ENCODE measurements around the gene METAP1D.

Gene METAP1D

GRCh38 chr2:172098287-172098649 is 98.5 kb downstream of the METAP1D start:
- no peaks in the 10 kb centered on the region for H3K36me3 ChIP-seq (ENCODE audit: control insufficient read depth, insufficient read depth, low read length)
- peaks cover 5% of the 10 kb centered on the region for H3K4me1 ChIP-seq (ENCODE audit: control insufficient read depth, insufficient read depth, low read length)
- no peak overlapping the region for H3K4me3 ChIP-seq (ENCODE audit: low read depth, low read length)
- H3K27me3 ChIP-seq (ENCODE audit: control insufficient read depth, insufficient read depth, low read length), result peaks cover 96% of the 10 kb centered on the region
- H3K9me3 ChIP-seq (ENCODE audit: control insufficient read depth, insufficient read depth, low read length), result no peaks in the 10 kb centered on the region
- H3K9ac ChIP-seq (ENCODE audit: low read depth, low read length), result no peak overlapping the region

- Histone ChIP-seq H3K4me1 (ENCODE audit: control insufficient read depth, insufficient read depth, low read length) (peaks cover 5% of the 10 kb centered on the region), H3K27me3 (ENCODE audit: control insufficient read depth, insufficient read depth, low read length) (peaks cover 96% of the 10 kb centered on the region), H3K9me3 (ENCODE audit: control insufficient read depth, insufficient read depth, low read length) (no peaks in the 10 kb centered on the region), H3K36me3 (ENCODE audit: control insufficient read depth, insufficient read depth, low read length) (no peaks in the 10 kb centered on the region), H3K4me3 (ENCODE audit: low read depth, low read length) (peak overlapping the region; percentile 6), H3K9ac (ENCODE audit: low read depth, low read length) (no peak overlapping the region)
Measured at GRCh38 chr2:172098650-172099471, 99.1 kb downstream of the METAP1D start.

GRCh38 chr2:172099472-172100079 is 99.8 kb downstream of the METAP1D start:
- H3K27me3 ChIP-seq (ENCODE audit: control insufficient read depth, insufficient read depth, low read length), result peaks cover 96% of the 10 kb centered on the region
- peaks cover 5% of the 10 kb centered on the region for H3K4me1 ChIP-seq (ENCODE audit: control insufficient read depth, insufficient read depth, low read length)
- no peak overlapping the region for H3K9ac ChIP-seq (ENCODE audit: low read depth, low read length)
- no peak overlapping the region for H3K4me3 ChIP-seq (ENCODE audit: low read depth, low read length)
- H3K36me3 ChIP-seq (ENCODE audit: control insufficient read depth, insufficient read depth, low read length), result no peaks in the 10 kb centered on the region
- no peaks in the 10 kb centered on the region for H3K9me3 ChIP-seq (ENCODE audit: control insufficient read depth, insufficient read depth, low read length)

GRCh38 chr2:172100080-172100934 is 100.6 kb downstream of the METAP1D start:
- peaks cover 96% of the 10 kb centered on the region for H3K27me3 ChIP-seq (ENCODE audit: control insufficient read depth, insufficient read depth, low read length)
- H3K9ac ChIP-seq (ENCODE audit: low read depth, low read length), result no peak overlapping the region

GRCh38 chr2:172100935-172101820 is 101.4 kb downstream of the METAP1D start:
- Histone ChIP-seq H3K36me3 (ENCODE audit: control insufficient read depth, insufficient read depth, low read length) (no peaks in the 10 kb centered on the region), H3K4me1 (ENCODE audit: control insufficient read depth, insufficient read depth, low read length) (peaks cover 5% of the 10 kb centered on the region), H3K27me3 (ENCODE audit: control insufficient read depth, insufficient read depth, low read length) (peaks cover 96% of the 10 kb centered on the region), H3K9ac (ENCODE audit: low read depth, low read length) (no peak overlapping the region), H3K4me3 (ENCODE audit: low read depth, low read length) (peak overlapping the region; percentile 50), H3K9me3 (ENCODE audit: control insufficient read depth, insufficient read depth, low read length) (no peaks in the 10 kb centered on the region)

More at GRCh38 chr2:172100080-172100934, 100.6 kb downstream of the METAP1D start:
- H3K4me3 ChIP-seq (ENCODE audit: low read depth, low read length), result no peak overlapping the region
- no peaks in the 10 kb centered on the region for H3K36me3 ChIP-seq (ENCODE audit: control insufficient read depth, insufficient read depth, low read length)
- peaks cover 5% of the 10 kb centered on the region for H3K4me1 ChIP-seq (ENCODE audit: control insufficient read depth, insufficient read depth, low read length)
- H3K9me3 ChIP-seq (ENCODE audit: control insufficient read depth, insufficient read depth, low read length), result no peaks in the 10 kb centered on the region

GRCh38 chr2:172101821-172102390 is 102.2 kb downstream of the METAP1D start:
- Histone ChIP-seq H3K4me3 (ENCODE audit: low read depth, low read length) (peak overlapping the region; percentile 50), H3K27me3 (ENCODE audit: control insufficient read depth, insufficient read depth, low read length) (peaks cover 96% of the 10 kb centered on the region), H3K36me3 (ENCODE audit: control insufficient read depth, insufficient read depth, low read length) (no peaks in the 10 kb centered on the region), H3K9me3 (ENCODE audit: control insufficient read depth, insufficient read depth, low read length) (no peaks in the 10 kb centered on the region), H3K4me1 (ENCODE audit: control insufficient read depth, insufficient read depth, low read length) (peaks cover 3% of the 10 kb centered on the region), H3K9ac (ENCODE audit: low read depth, low read length) (no peak overlapping the region)

GRCh38 chr2:172102391-172103359 is 102.9 kb downstream of the METAP1D start, which contains the start of gene DLX2:
Gene DLX2 (minus strand): TSS chr2:172102900. CDS start chr2:172102538, 362 bp downstream.
- H3K9me3 ChIP-seq (ENCODE audit: control insufficient read depth, insufficient read depth, low read length), result no peaks in the 10 kb centered on the region
- H3K4me3 ChIP-seq (ENCODE audit: low read depth, low read length), result peak within 1 kb of the TSS; percentile 53
- H3K4me1 ChIP-seq (ENCODE audit: control insufficient read depth, insufficient read depth, low read length), result peaks cover 3% of the 10 kb centered on the region
- no peaks in the 10 kb centered on the region for H3K36me3 ChIP-seq (ENCODE audit: control insufficient read depth, insufficient read depth, low read length)
- H3K9ac ChIP-seq (ENCODE audit: low read depth, low read length), result no peak within 1 kb of the TSS
- peaks cover 96% of the 10 kb centered on the region for H3K27me3 ChIP-seq (ENCODE audit: control insufficient read depth, insufficient read depth, low read length)

GRCh38 chr2:172103471-172104272 is 103.9 kb downstream of the METAP1D start:
- Histone ChIP-seq H3K4me3 (ENCODE audit: low read depth, low read length) (peak overlapping the region; percentile 53), H3K9ac (ENCODE audit: low read depth, low read length) (no peak overlapping the region), H3K36me3 (ENCODE audit: control insufficient read depth, insufficient read depth, low read length) (no peaks in the 10 kb centered on the region), H3K4me1 (ENCODE audit: control insufficient read depth, insufficient read depth, low read length) (peaks cover 3% of the 10 kb centered on the region), H3K9me3 (ENCODE audit: control insufficient read depth, insufficient read depth, low read length) (no peaks in the 10 kb centered on the region), H3K27me3 (ENCODE audit: control insufficient read depth, insufficient read depth, low read length) (peaks cover 96% of the 10 kb centered on the region)

- no peak overlapping the region for H3K9ac ChIP-seq (ENCODE audit: low read depth, low read length)
Measured at GRCh38 chr2:172105471-172106107, 105.8 kb downstream of the METAP1D start.

More at GRCh38 chr2:172105471-172106107, 105.8 kb downstream of the METAP1D start:
- no peaks in the 10 kb centered on the region for H3K36me3 ChIP-seq (ENCODE audit: control insufficient read depth, insufficient read depth, low read length)
- peaks cover 94% of the 10 kb centered on the region for H3K27me3 ChIP-seq (ENCODE audit: control insufficient read depth, insufficient read depth, low read length)
- H3K4me3 ChIP-seq (ENCODE audit: low read depth, low read length), result peak overlapping the region; percentile 35
- H3K9me3 ChIP-seq (ENCODE audit: control insufficient read depth, insufficient read depth, low read length), result no peaks in the 10 kb centered on the region
- peaks cover 7% of the 10 kb centered on the region for H3K4me1 ChIP-seq (ENCODE audit: control insufficient read depth, insufficient read depth, low read length)
